Measurements from ENCODE around the gene ITPR1.

The ITPR1 gene

DNA sequence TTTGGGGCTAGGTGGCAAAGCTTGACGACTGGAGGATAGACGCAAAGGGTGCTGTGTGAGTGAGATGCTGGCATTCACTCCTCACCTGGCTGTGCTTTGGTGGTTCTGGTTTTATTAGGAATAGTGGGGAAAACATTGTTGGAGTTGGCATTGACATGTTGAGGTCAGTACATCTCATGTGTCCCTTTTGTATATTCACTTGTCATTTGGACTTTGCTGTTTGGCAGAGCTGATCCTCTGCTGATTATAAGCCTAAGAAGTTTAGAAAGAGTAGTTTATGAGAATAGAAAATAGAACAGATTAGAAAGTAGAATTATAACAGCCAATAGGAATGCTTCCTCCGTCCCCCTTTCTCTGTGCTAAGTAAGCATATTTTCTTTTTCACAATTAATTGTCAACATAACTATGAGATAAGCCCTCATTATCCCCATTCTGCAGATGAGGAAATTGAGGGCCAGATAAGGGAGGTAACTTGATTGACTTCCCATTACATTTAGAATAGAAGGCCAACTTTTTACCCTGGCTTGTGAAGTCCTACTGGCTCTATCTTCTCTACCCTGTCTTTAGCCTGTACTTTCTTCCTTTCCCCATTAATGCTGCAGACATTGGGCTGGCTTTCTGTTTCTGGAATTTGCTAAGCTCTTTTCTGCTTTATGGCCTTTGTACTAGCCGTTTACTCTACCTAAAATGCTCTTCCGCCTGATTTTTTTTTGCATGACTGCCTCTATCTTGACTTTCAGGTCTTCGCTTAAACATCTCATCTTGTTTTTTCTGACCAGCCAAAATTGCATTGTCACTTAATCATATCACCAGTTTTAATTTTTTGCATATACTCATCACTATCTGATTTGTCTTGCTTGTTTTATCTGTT is 12.8 kb downstream of the ITPR1 start:
- TF ChIP-seq ZFP3 (CRISPR knock-in tag; IDR thresholded peaks at IDR 0.05) = no peak
- TF ChIP-seq, protein P1, sequence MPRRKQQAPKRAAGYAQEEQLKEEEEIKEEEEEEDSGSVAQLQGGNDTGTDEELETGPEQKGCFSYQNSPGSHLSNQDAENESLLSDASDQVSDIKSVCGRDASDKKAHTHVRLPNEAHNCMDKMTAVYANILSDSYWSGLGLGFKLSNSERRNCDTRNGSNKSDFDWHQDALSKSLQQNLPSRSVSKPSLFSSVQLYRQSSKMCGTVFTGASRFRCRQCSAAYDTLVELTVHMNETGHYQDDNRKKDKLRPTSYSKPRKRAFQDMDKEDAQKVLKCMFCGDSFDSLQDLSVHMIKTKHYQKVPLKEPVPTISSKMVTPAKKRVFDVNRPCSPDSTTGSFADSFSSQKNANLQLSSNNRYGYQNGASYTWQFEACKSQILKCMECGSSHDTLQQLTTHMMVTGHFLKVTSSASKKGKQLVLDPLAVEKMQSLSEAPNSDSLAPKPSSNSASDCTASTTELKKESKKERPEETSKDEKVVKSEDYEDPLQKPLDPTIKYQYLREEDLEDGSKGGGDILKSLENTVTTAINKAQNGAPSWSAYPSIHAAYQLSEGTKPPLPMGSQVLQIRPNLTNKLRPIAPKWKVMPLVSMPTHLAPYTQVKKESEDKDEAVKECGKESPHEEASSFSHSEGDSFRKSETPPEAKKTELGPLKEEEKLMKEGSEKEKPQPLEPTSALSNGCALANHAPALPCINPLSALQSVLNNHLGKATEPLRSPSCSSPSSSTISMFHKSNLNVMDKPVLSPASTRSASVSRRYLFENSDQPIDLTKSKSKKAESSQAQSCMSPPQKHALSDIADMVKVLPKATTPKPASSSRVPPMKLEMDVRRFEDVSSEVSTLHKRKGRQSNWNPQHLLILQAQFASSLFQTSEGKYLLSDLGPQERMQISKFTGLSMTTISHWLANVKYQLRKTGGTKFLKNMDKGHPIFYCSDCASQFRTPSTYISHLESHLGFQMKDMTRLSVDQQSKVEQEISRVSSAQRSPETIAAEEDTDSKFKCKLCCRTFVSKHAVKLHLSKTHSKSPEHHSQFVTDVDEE (CRISPR knock-in tag; IDR thresholded peaks at IDR 0.05) = no peak
- TF ChIP-seq, protein P2, sequence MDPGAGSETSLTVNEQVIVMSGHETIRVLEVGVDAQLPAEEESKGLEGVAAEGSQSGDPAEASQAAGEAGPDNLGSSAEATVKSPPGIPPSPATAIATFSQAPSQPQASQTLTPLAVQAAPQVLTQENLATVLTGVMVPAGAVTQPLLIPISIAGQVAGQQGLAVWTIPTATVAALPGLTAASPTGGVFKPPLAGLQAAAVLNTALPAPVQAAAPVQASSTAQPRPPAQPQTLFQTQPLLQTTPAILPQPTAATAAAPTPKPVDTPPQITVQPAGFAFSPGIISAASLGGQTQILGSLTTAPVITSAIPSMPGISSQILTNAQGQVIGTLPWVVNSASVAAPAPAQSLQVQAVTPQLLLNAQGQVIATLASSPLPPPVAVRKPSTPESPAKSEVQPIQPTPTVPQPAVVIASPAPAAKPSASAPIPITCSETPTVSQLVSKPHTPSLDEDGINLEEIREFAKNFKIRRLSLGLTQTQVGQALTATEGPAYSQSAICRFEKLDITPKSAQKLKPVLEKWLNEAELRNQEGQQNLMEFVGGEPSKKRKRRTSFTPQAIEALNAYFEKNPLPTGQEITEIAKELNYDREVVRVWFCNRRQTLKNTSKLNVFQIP (CRISPR knock-in tag; IDR thresholded peaks at IDR 0.05; ENCODE audit: borderline replicate concordance, low read depth) = no peak
- no peak for TF ChIP-seq ISL1 (CRISPR knock-in tag; IDR thresholded peaks at IDR 0.05)
- no peak for TF ChIP-seq ZC3H10 (CRISPR knock-in tag; IDR thresholded peaks at IDR 0.05)
- no peak for ATAC-seq

DNA sequence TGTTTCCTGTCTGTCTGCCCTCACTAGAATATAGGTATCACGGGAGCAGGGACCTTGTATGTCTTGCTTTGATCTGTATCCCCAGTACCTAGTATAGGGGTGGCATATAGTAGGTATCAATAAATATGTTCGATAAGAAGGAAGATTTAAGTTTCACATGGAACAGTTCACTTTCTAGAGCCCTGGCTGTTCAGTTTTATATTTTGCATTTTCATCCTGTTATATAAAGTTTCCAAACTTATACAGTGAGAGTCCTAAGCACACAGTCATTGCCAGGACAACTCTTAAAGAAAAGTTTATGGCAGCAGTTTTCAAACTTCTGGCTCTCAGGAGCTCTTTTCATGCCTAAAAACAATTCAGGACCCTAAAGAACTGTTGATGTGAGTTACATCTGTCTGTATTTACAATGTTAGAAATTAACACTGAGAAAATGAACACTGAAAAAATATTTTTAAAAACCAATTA is 13.4 kb downstream of the ITPR1 start:
- TF ChIP-seq ZFP30 (CRISPR knock-in tag; IDR thresholded peaks at IDR 0.05) (no peak), ZC3H10 (CRISPR knock-in tag; IDR thresholded peaks at IDR 0.05) (no peak), ISL1 (CRISPR knock-in tag; IDR thresholded peaks at IDR 0.05) (no peak), CSDC2 (CRISPR knock-in tag; IDR thresholded peaks at IDR 0.05) (no peak), ZNF8 (CRISPR knock-in tag; IDR thresholded peaks at IDR 0.05) (no peak), RARB (CRISPR knock-in tag; IDR thresholded peaks at IDR 0.05) (no peak), ZNF70 (CRISPR knock-in tag; IDR thresholded peaks at IDR 0.05) (no peak), SNAI2 (CRISPR knock-in tag; IDR thresholded peaks at IDR 0.05) (no peak), OSR1 (CRISPR knock-in tag; IDR thresholded peaks at IDR 0.05) (no peak), GLIS3 (CRISPR knock-in tag; IDR thresholded peaks at IDR 0.05) (no peak), PPARA (CRISPR knock-in tag; IDR thresholded peaks at IDR 0.05; ENCODE audit: borderline replicate concordance) (no peak), TCF4 (CRISPR knock-in tag; IDR thresholded peaks at IDR 0.05; ENCODE audit: borderline replicate concordance) (no peak)
- TF ChIP-seq, protein P2 (CRISPR knock-in tag; IDR thresholded peaks at IDR 0.05; ENCODE audit: borderline replicate concordance, low read depth) = no peak
- TF ChIP-seq, protein P1 (CRISPR knock-in tag; IDR thresholded peaks at IDR 0.05) = no peak
- ATAC-seq = no peak

DNA sequence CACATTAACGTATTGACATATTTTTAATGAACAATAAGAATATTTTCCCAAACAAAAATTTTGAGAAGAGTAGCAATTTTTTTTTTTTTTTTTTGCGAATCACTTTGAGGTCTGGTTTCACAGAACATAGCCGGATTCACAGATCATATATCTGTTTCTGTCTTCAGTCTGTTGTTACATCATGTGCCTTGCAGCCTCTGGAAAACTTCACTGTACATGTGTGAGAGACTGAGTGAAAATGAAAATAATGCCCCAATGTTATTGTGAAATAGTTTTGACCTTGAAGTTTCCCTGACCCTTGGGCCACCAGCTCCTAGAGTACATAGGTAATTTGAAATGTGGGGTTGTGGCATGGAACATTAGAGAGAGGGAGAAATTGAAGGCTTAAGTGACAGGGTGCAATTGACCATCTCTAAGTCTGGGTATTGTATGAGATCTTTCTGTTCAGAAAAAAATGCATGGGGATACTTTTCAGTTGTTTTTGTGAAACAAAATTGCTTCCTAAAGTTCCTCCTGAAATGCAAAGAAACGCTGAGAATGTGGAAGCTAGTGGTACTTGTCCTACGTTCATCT is 14.0 kb downstream of the ITPR1 start:
- ATAC-seq = peak; percentile 49; the same call in 2 of the 3 replicates
- no peak for TF ChIP-seq TOX (CRISPR knock-in tag; IDR thresholded peaks at IDR 0.05; ENCODE audit: borderline replicate concordance)
- 0 out of 2 replicates have a peak, but pooled peaks have one; percentile 22 for TF ChIP-seq TCF4 (CRISPR knock-in tag; IDR thresholded peaks at IDR 0.05; ENCODE audit: borderline replicate concordance)
- TF ChIP-seq, protein P1 (CRISPR knock-in tag; IDR thresholded peaks at IDR 0.05) = no peak

Measured in SK-N-SH treated with all-trans-retinoic acid at 6 μM for 48 hours (cell line).